ENCODE measurements around the gene OSER1.

Gene OSER1

DNA sequence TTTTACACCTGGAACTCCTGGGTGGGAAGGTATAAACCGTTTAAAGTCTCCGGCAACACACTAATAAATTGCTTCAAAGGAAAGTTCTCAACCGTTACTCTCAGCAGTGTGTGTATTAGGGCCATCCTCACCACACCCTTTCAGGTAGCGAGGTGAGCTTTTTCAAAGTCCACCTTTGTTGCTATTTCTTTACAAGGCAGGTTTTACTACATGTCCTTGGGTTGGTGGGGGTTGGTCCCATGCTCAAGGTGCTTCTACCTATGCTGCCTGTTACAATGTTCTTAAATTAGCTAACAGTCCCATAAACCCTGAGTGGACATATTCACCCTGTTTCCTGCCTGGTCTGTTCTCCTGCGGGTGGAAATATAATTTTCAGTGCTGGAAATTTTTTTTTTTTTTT lies 13.2 kb upstream of the OSER1 start:
- no peak for DNase-seq

- DNase-seq, result no peak
Observed at GRCh38 chr20:44222633-44223368, 12.2 kb upstream of the OSER1 start.

DNA sequence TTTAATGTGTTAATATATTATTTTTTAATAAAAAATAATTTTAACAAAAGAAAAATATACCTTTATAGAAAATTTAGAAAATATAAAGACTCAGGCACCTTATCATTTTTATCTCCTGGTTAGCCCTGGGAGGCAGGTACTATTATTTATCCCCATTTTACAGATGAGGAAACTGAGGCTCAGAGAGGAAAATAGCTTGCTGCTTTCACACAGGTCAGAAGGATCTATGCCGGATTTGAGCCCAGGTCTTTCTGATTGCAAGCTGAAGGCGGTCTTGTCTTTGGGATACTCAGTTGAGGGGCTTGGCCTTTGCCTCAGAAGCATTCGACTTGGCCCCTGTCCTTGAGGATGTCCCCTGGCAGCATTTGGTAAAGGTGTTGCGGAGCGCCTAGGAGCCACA lies 11.5 kb upstream of the OSER1 start:
- no peak for DNase-seq

- no peak for DNase-seq
Observed at GRCh38 chr20:44221368-44221954, 10.9 kb upstream of the OSER1 start.

DNA sequence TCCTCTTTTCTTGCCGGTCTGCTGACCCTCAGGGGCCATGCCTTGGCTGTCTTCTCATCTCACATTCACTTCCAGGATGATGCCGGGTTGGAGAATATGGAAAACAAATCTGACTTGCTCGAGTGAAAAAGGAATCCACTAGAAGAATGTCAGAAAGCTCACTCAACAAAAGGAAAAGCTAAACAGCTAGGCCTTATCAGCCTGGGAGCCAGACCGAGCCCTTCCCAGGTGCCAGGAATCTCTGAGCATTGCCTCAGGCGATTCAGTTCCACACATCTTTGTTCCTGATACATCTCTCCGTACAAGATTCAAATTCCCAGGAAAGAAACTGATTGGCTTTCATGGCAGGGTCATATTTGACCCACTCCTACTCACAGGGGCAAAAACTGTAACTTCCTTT lies 9.2 kb upstream of the OSER1 start:
- no peak for DNase-seq

GRCh38 chr20:44219170-44219730 lies 8.7 kb upstream of the OSER1 start:
- no peak for DNase-seq

DNA sequence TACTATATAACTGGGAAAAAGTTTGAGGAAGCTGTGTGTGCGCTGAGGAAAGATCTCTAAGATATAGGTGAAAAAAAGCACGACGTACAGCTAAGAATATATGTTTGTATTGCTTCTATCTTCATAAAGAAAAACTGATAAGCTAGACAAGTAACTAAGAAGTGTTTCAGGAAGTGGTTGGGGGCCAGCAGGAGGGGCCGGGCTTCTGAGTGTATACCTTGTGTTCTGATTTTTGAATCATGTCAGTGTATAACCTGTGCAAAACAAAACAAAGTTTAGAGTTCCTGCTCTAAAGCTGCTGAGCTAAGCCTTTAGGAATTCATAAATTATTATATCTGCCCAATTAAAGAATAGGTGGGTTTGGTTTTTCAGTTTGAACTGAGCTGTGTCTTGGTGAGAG lies 7.9 kb upstream of the OSER1 start:
- DNase-seq, result no peak

DNA sequence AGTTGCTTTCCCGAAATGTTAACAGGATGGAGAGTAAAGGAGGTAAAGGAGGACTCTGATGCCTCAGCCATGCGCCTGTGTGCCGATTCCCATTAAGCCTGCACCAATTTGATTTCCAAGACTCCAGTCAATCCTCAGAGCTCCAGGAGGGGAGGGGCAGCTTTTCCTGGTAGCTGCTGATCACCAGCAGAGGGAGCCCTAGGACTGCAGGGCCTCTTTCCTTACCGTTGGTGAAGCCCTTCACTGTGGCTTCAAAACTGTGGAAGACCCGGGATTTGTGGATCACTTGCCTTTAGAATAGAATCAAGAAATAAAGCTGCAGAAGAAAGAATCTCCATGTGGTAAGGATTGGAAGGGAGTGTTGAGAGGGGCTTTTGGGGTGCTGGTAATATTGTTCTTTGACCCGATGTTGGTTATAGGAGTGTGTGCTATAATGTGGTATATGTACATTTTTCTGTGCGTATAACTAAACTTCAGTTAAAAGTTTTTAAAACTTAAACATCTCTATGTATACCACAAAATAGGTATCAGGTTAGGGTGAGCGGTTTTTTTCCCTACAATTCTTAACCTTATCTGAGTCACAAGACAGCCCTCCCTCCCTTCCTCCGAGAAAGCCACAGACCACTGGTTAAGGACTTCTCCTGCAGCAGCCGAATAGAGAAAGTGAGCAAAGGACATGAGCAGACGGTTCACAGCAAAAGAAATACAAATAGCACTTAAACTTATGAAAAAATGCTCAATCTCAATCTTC lies 6.9 kb upstream of the OSER1 start:
- no peak for DNase-seq

DNA sequence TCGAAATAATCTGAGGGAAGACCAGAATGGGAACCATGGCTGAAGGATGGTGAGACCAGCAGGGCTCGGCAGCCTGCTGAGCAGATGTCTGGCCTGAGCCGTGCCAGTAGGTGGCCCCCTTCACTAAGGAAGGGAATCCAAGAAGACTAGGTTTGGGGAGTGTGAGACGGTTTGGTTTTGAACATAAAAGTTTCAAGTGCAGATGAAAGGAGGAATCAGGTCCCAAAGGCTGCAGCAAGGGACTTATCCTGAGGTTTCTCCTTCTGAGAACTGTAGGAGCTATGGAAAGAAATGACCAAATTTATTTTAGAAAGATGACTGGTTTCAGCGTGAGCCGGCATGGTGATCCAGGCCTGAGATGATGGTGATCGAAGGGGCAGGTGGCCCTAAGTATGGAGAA lies 4.6 kb upstream of the OSER1 start:
- no peak for DNase-seq

DNA sequence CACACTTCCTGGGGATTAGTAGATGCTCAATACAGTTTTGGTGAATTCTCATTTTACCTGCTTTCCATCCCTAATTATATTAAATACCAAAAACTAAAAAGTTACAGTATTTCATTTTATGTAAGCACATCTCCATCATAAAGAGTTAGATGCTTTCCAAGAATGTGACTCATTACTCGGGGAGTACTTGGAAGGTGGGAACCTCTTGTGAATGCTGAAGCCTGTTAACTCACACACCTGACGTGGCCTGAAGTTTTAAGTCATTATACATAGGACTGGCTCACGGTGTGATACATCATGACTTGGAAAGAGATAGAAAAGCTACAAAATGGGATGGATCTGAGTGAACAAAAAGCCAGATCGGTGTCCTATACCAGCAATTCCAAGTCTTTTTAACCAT lies 2.2 kb upstream of the OSER1 start:
- DNase-seq, result no peak

DNA sequence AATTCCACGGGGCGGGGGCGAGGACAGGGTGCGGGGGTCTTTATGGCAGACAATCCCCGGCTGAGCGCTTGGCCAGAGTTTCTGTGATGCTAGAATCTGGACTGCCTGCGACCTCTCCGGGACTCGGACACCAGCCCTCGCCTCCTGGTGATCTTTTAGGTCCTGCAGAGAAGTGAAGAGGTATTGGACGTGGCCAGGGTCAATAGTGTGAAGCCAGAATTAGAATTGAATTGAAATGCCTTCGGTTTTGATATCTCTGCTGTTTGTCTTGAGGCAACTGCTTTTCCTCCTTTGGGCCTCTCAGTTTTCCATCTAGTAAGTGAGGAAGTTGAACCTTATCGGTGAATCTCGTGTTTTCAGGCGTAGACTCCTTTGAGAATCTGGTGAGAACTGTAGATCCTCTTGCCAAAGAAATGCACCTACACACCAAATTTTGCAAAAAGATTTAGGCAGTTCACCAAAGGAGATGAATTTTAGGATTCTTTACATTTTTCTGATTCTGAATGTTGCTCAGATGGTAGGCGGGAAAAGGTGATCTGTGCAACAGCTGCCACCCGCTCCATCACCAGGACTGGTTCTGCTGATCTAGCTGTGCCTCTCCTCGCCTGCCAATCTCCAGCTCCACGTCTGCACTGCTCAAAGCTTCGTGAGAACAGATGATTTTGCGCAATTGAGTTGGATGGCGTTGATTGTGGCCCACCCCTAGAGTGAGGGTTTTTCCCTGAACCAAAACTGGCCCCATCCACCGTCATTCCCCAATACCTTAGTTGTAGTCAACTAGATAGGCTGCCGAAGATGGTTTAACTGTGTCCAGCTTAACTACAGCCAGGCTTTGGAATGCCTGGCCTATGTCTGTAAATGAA lies 837 bp upstream of the OSER1 start:
- no peak for DNase-seq

GRCh38 chr20:44209686-44210405 lies 725 bp downstream of the OSER1 start:
- DNase-seq, result no peak

- DNase-seq, result no peak
Observed at GRCh38 chr20:44208770-44209169, 1.8 kb downstream of the OSER1 start.

GRCh38 chr20:44208165-44208564 lies 2.4 kb downstream of the OSER1 start:
- no peak for DNase-seq

DNA sequence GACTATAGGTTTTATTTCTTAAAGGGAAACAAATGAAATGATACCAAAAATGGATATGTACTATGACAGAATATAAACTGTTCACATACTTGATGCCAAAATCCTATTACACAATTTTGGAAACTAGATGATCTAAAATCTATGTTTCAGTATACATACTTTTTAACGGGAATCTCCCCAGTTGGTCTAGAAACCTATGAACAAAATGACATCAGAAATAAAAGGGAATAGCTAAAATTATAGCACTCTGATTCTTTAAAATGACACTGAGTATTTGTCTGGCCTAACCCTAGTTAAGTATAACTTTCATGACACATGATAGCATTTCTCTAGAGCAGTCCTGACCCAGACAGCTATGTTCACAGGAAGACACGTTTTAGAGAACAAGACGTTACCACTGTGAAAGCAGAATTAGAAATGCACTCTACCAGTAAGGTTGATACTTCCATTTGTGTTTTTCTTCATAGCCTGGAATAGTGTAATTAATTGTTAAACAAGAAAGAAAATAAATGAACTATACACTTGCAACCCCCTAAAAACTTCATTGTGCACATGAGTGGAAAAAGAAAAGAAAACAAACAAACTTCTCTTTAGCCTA lies 3.3 kb downstream of the OSER1 start:
- DNase-seq, result no peak

GRCh38 chr20:44206132-44206531 lies 4.4 kb downstream of the OSER1 start:
- no peak for DNase-seq

DNA sequence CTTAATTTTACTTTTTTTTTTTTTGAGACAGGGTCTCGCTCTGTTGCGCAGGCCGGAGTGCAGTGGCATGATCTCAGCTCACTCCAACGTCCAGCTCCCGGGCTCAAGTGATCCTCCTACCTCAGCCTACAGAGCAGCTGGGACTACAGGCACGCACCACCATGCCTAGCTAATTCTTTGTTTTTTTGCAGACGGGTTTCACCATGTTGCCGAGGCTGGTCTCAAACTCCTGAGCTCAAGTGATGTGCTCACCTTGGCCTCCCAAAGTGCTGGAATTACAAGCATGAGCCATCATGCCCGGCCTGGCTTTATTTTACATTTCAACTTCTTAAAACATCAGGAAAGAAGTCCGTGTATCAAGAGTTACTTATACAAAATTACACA lies 5.7 kb downstream of the OSER1 start:
- no peak for DNase-seq

GRCh38 chr20:44204156-44204831 lies 6.3 kb downstream of the OSER1 start:
- no peak for DNase-seq

GRCh38 chr20:44203161-44203560 lies 7.4 kb downstream of the OSER1 start:
- no peak for DNase-seq

DNA sequence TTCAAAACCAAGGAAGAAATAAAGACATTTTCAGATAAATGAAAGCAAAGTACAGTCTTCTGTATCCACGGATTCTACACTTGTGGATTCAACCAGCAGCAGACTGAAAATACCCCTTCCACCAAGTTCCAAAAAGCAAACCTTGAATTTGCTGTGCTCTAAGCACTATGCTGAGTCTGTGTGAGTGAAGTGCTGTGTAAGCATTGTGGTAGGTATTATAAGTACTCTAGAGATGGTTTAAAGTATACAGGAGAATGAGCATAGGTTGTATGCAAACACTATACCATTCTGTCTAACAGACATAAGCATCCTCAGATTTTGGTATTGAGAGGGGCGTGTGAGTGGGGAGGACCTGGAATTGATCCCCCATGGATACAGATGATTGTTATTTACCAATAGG lies 9.6 kb downstream of the OSER1 start:
- no peak for DNase-seq

GRCh38 chr20:44200371-44200770 lies 10.2 kb downstream of the OSER1 start:
- no peak for DNase-seq

All from cortex of kidney (tissue), 1 donor.